HG02884 (cell line): ENCODE data around the gene CSNK2A2.

ENCODE experiments used
- ATAC-seq: cut with Tn5 transposase; IDR thresholded peaks from one replicate; pipeline ENCODE4 v1.9.1; 2021; ENCODE audit warnings: mild to moderate bottlenecking, moderate library complexity; ENCODE audit not compliant: unreplicated experiment

The CSNK2A2 gene

GRCh38 chr16:58198022-58198683, at the start of gene CSNK2A2:
Gene CSNK2A2, minus strand, starts transcription at chr16:58198106. Its CDS starts 370 bp downstream, at chr16:58197736.
- peak; percentile 81 for ATAC-seq

- ATAC-seq, result peak; percentile 97
Observed at GRCh38 chr16:58243528-58244004, 45.7 kb upstream of the CSNK2A2 start.

GRCh38 chr16:58236831-58237230, 38.9 kb upstream of the CSNK2A2 start:
- peak; percentile 14 for ATAC-seq

- ATAC-seq, result peak; percentile 97
Observed at GRCh38 chr16:58236231-58236690, 38.4 kb upstream of the CSNK2A2 start.

- no peak for ATAC-seq
Observed at GRCh38 chr16:58235663-58236062, 37.8 kb upstream of the CSNK2A2 start.

- ATAC-seq, result no peak
Observed at GRCh38 chr16:58234831-58235595, 37.1 kb upstream of the CSNK2A2 start.

- no peak for ATAC-seq
Observed at GRCh38 chr16:58230259-58230658, 32.4 kb upstream of the CSNK2A2 start.

GRCh38 chr16:58226790-58227189, 28.9 kb upstream of the CSNK2A2 start:
- ATAC-seq, result no peak

- ATAC-seq, result no peak
Observed at GRCh38 chr16:58225965-58226602, 28.2 kb upstream of the CSNK2A2 start.

GRCh38 chr16:58222532-58223316, 24.8 kb upstream of the CSNK2A2 start:
- no peak for ATAC-seq

- ATAC-seq, result no peak
Observed at GRCh38 chr16:58219432-58219831, 21.5 kb upstream of the CSNK2A2 start.

- ATAC-seq, result no peak
Observed at GRCh38 chr16:58218786-58219185, 20.9 kb upstream of the CSNK2A2 start.

- no peak for ATAC-seq
Observed at GRCh38 chr16:58217311-58217925, 19.5 kb upstream of the CSNK2A2 start.

GRCh38 chr16:58212824-58213655, 15.1 kb upstream of the CSNK2A2 start:
- no peak for ATAC-seq

- no peak for ATAC-seq
Observed at GRCh38 chr16:58211846-58212245, 13.9 kb upstream of the CSNK2A2 start.

- no peak for ATAC-seq
Observed at GRCh38 chr16:58211245-58211644, 13.3 kb upstream of the CSNK2A2 start.

- ATAC-seq, result no peak
Observed at GRCh38 chr16:58205276-58206036, 7.5 kb upstream of the CSNK2A2 start.

- ATAC-seq, result no peak
Observed at GRCh38 chr16:58201163-58201562, 3.3 kb upstream of the CSNK2A2 start.
